Stimulated activated CD8-positive, alpha-beta memory T cell treated with anti-CD3 and anti-CD28 coated beads, Interleukin-2, amount 100 ng/mL, for 48 hours (primary cell): ENCODE measurements around the gene MAP3K10.
A peak's percentile ranks its signal among the peaks of the same experiment; 100 is the strongest.
"Not testable (repeated sequence)": the region's sequence is repeated elsewhere in the genome, so short reads cannot be mapped to it uniquely, and the experiment has no call there.

Source experiments
- DNase-seq, 2 donors: peaks; one replicate each; pipeline ENCODE4 v3.0.0-alpha.2; 2020; ENCODE audit warnings: low read depth in 2 of 2

MAP3K10 gene

DNA sequence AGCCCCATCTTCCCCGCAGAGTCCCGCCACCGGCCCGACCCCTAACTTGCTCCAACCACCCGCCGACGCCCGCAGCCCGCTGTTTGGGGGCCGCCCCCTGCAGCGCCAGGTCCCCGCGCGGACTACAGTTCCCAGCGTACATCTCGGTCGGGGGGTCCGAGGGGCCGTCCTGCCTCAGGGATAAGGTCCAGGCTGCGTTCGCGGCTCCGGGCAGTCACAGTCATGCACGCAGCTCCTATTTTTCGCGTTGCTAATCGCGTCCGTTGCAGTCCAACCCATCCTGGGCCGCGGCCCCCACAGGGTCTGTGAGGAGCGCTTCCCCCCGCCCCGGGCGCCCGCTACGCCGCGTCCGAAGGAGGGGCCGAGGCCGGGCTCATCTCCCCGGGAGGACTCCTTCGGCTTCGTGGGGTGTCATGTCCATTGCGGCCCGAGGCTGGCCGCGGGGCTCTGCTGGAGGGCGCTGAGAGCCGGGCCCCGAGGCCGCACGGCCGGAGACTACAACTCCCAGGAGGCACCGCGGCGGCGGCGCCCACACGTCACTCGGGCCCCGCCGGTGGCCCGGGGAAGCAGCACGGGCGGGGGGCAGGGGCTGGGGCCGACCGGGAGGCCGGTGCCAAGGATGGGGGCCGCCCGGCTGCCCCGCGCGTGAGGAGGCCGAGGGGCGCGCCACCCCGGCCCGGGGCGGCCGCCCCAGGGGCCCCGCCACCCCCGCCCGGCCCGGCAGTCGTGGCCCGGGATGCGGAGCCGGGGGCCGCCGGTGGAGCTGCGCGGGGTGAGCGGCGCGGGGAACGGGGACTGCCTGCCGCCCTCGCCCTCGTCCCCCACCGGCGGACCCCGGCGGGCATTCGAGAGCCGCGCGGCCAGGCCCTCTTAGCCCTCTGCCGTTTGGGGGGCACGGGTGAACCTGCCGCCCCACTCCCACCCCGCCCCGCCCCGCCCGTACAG, at the start of gene MAP3K10:
Gene MAP3K10, plus strand, starts transcription at position 536 of the 945 bp plus-strand sequence. CDS start 606 bp downstream, outside the sequence.
- DNase-seq: peak; percentile 74 to 79

DNA sequence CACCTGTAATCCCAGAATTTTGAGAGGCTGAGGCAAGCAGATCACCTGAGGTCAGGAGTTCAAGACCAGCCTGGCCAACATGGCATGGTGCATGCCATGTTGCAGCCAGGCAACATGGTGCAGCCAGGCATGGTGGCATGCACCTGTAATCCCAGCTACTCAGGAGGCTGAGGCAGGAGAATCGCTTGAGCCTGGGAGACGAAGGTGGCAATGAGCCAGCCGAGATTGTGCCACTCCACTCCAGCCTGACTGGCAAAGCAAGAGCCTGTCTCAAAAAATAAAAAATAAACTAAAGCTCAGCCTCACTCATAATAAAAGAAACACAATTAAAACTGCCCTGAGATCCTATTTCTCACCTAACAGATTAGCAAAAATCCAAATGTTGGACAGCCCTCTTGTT, 49.7 kb upstream of the MAP3K10 start:
- DNase-seq: no peak

GRCh38 chr19:40143612-40144011, 47.6 kb upstream of the MAP3K10 start:
- no peak for DNase-seq

DNA sequence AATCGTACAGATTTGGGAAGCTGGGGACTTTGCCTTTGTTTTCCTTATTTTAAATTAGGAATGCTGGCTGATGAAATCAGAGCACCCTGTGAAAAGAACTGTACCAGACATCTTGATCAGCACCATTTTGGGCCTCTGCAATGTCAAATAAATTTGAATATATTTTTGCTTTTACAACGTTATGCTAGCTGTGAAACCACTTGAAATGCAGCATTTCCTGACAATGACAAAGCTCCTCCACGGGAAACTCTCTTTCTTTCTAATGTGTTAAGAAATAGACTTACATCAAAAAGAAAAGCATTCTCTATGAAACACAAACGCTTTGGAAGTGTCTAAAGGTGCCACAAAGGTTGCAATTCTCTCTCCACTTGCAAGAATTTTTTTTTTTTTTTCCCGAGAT, 47.1 kb upstream of the MAP3K10 start:
- DNase-seq: no peak

DNA sequence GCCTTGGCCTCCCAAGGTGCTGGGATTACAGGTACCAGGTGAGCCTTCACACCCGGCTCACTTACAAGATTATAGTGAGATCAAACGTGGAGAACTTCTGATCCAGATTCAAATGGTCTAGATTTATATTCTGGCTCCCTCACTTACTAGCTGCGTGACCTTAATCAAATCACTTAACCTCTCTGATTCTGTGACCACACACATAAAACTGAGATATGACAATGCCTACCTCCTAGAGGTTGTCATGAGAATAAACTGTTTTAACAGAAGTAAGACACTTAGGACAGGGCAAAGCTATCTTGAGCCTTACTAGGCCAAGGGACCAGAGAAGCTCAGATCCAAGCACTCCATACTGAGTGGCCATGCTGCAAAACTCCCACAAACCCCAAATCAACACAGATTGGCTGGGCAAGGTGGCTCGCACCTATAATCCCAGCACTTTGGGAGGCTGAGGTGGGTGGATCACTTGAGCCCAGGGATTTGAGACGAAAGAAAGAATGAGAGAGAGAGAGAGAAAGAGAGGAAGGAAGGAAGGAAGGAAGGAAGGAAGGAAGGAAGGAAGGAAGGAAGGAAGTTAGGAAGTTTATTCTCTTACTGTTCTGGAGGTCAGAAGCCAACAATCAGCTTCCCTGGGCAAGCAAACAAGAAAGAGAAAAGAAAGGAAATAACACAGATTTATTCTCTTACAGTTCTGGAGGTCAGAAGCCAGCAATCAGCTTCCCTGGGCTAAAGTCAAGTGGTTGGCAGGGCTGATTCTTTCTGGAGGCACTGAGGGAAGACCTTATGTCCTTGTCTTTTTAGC, 46.1 kb upstream of the MAP3K10 start:
- DNase-seq: no peak

DNA sequence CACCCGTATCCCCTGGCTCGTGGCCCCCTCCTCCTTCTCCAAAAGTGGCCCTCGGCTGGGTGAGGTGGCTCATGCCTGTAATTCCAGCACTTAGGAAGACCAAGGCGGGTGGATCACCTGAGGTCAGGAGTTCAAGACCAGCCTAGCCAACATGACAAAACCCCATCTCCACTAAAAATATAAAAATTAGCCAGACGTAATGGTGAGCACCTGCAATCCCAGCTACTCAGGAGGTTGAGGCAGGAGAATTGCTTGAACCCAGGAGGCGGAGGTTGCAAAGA, 45.5 kb upstream of the MAP3K10 start:
- DNase-seq: not testable (repeated sequence)

DNA sequence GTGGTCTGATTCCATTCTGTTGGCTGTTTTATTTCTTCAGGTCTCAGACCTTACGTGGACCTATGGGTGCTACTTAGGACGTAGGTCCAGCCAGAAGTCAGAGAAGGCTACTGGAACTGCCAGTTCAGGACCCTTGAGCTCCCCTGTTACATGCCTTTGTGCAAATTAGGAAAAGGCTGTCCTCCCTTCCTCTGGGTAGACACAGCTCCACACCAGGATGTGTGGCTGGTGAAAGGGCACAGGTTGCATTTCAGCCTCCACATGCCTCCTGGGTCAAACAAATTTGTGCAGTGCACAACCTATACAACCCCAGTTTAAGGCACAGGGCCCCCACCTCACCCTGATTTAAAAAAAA, 43.9 kb upstream of the MAP3K10 start:
- no peak for DNase-seq

DNA sequence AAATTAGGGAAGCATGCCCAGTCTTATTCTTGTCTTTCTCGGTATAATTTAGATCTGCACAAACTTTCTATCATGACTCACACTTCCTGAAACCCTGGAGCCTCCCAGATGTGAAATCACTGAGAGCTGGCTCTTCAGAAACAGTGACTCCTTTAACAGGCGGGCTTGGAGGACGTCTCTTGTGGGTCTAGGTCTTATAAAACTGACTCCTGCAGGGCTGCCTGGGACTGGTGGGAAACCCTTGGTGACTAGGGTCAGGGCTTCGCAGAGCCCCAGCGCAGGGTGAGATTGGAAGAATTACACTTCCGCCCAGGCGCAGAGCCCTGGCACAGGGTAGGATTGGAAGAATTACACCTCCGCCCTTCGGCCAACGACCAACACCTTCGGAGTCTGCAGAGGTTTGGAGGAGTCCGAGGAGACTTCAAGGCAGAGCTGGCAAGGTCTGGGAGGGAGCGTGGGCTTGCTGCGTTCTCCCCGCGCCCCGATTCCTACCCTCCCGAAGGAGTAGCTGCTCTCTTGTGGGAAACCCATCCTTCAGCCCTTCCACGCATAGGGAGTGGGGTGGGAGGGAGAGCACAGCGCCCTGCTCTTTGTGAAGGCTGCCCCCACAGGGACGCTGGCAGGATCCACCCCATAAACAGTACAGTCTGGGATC, 43.4 kb upstream of the MAP3K10 start:
- no peak for DNase-seq

- no peak for DNase-seq
Measured at GRCh38 chr19:40149501-40149900, 41.7 kb upstream of the MAP3K10 start.

- DNase-seq: no peak
Measured at GRCh38 chr19:40150170-40150569, 41.1 kb upstream of the MAP3K10 start.

GRCh38 chr19:40154121-40154680, 37.0 kb upstream of the MAP3K10 start:
- DNase-seq: no peak

GRCh38 chr19:40155749-40156265, 35.4 kb upstream of the MAP3K10 start:
- no peak for DNase-seq

DNA sequence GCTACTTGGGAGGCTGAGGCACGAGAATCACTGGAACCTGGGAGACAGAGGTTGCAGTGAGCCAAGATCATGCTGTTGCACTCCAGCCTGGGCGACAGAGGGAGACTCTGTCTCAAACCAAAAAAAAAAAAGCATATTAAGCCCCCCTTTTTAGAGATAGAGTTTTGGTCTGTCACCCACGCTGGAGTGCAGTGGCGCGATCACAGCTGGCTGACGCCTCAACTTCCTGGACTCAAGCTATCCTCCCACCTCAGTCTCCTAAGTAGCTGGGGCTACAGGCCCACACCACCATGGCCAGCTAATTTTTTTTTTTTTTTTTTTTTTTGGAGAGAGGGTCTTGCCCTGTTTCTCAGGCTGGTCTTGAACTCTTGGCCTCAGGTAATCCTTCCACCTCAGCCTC, 34.2 kb upstream of the MAP3K10 start:
- DNase-seq: no peak

DNA sequence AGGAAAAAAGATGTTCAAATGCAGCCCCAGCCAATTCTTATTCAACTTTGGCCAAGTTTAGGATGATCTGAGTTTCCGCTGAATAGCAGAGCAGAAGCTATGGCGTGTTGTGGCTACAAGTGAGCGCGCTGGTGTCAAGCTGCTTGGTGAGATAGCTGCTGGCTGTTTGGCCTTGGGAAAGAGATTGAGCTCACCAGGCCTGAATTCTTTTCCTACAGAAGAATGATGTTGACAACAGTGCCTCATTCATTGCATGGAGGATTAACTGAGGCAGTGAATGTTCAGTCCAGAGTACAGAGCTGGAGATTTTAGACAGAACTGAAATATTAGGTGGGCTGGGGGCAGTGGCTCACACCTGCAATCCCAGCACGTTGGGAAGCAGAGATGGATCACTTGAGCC, 31.5 kb upstream of the MAP3K10 start:
- no peak for DNase-seq

DNA sequence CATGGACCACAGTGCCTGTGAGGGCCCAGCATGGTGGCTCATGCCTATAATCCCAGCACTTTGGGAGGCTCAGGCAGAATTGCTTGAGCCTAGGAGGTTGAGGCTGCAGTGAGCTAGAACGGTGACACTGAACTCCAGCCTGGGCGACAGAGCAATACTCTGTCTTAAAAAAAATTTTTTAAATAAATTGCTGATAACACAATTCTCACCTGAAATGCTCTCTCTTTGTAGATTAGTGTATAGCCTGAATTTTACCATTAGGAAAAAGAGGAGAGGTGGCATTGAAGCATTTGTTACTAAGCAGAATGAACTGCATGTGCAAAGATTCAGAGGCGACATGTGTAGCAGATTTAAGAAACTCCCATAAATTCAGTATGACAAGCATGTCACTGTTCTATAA, 29.1 kb upstream of the MAP3K10 start:
- DNase-seq: no peak

DNA sequence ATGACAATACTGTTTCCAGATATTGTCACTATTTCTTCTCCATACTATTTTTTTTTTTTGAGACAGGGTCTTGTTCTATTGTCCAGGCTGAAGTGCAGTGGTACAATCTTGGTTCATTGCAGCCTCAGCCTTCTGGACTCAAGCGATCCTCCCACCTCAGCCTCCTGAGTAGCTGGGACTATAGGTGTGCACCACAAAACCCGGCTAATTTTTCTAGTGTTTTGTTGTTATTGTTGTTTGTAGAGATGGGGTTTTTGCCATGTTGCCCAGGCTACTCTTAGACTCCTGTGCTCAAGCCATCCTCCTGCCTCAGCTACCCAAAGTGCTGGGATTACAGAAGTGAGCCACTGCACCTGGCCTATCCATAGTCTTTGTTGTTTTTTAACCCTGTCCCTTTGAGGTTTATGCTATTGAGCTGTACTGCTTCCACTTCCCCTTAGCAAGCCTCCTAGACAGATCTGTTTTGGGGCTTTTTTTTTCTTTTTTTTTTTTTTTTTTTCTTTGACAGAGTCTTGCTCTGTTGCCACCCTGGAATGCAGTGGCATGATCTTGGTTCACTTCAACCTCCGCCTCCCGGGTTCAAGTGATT, 27.6 kb upstream of the MAP3K10 start:
- no peak for DNase-seq

- peak; percentile 42 to 61 for DNase-seq
Measured at GRCh38 chr19:40165362-40165937, 25.8 kb upstream of the MAP3K10 start.

GRCh38 chr19:40169482-40170302, 21.5 kb upstream of the MAP3K10 start:
- not testable (repeated sequence) for DNase-seq

- DNase-seq: not testable (repeated sequence)
Measured at GRCh38 chr19:40170303-40170989, 20.8 kb upstream of the MAP3K10 start.

DNA sequence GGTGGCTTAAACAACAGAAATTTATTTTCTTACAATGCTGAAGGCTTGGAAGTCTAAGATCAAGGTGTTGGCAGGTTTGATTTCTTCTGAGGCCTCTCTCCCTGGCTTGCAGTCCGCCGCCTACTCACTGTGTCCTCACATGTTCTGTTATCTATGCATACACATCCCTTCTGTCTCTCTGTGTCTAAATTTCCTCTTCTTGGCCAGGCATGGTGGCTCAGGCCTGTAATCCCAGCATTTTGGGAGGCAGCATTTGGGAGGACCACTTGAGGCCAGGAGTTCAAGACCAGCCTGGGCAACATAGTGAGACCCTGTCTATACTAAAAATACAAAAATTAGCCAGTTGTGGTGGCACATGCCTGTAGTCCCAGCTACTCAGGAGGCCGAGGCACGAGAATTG, 19.9 kb upstream of the MAP3K10 start:
- DNase-seq: not testable (repeated sequence)
